SH-SY5Y (cell line): ENCODE results near the gene SPG7.

ENCODE experiments used
- GATA2 ChIP-seq: IDR thresholded peaks from 2 replicates; pipeline ENCODE4 v1.6.1; 2011; ENCODE audit warnings: mild to moderate bottlenecking, low read depth, low read length
- GATA3 ChIP-seq: IDR thresholded peaks from 2 replicates; pipeline ENCODE4 v1.6.1; 2011; ENCODE audit warnings: low read depth, mild to moderate bottlenecking, low read length, moderate library complexity

DNA sequence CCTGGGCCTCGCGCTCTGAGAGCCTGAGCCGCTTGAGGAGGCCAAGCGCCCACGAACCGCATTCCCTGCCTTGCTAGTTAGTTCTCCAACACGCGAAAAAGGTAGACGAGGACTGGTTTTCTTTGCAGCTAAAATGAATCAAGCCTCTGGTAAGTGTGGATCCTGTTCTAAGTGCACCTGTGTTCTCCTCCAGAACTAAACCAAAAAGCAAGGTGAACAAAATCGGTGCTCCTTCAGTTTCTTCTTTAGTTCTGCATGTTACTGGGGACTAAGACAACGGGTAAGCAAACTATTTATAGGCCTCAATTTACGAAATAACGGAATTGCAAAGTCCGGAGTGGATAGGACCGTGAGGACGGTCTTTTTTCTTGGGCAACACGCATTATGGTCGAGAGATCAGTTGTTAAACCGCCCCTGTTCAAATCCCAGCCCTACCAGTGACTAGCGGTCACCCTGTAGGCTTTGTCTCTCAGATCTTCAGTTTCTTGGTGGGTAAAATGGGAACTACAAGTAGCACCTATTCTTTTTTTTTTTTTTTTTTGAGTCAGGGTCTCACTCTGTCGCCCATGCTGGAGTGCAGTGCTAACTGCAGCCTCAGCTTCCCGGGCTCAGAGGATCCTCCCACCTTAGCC, 16.8 kb upstream of the SPG7 start:
- TF ChIP-seq GATA2 (no peak), GATA3 (no peak)
